Fibroblast of peridontal ligament (primary cell): ENCODE measurements around the gene DNAJC9.
"Not testable (repeated sequence)": the region's sequence is repeated elsewhere in the genome, so short reads cannot be mapped to it uniquely, and the experiment has no call there.

Experiments used
- DNase-seq: peaks from one replicate; pipeline ENCODE4 v3.0.0-alpha.2; 2010; ENCODE audit errors: extremely low read depth

DNAJC9 gene, protein sequence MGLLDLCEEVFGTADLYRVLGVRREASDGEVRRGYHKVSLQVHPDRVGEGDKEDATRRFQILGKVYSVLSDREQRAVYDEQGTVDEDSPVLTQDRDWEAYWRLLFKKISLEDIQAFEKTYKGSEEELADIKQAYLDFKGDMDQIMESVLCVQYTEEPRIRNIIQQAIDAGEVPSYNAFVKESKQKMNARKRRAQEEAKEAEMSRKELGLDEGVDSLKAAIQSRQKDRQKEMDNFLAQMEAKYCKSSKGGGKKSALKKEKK

DNA sequence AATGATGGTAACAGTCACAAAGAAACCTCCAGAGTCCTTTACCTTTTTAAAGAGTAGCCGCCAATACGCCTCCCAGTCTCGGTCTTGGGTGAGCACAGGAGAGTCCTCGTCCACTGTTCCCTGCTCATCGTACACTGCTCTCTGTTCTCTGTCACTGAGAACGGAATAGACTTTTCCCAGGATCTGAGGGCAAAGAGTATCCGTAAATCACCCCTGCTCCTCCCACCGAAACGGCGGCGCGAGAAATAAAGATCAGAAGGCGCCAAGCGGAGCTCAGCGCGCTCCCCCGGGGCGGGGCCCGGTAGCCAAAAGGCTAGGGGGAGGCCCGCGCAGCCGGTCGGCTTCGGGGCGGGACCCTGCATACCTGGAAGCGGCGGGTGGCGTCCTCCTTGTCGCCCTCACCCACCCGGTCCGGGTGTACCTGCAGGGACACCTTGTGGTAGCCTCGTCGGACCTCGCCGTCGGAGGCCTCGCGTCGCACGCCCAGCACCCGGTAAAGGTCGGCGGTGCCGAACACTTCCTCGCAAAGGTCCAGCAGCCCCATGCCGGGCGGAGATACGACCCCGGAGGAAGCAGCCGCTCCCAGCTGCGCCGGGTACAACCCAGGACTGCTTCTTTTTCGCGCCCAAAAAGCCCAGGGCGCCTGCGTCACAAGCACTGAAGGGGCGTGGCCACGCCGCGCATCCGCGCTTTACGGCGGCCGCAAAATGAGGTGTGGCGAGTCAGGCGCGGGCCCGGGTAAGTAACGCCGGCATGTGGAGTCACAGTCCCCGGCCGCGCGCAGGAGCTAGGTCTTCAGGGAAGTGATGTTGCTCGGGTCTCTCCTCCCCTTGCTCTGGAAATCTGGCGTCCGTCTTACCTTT is at the start of gene DNAJC9:
TSS of gene DNAJC9 (minus strand) at position 610 of the 863 bp plus-strand sequence. CDS start at position 544, 66 bp downstream.
- DNase-seq: peak; percentile 85

DNA sequence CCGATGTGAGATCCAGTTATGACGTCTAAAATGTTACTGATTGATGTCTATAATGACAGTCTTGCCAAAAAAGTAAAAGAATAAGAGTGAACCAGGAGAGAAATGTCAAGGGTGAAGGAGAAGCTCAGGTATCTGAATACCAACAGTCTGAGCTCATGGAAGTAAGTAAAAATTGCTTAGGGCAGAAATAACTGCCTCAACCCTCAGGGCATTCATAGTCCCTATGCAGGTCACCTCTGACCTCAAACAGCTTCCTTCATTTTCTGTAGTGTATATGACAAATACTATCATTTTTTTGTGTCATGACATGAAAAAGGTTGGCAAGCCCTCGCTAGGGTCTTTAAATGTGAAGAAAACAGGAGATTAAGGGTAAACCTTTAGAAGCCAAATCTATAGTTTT is 46.4 kb upstream of the DNAJC9 start:
- DNase-seq: no peak

DNA sequence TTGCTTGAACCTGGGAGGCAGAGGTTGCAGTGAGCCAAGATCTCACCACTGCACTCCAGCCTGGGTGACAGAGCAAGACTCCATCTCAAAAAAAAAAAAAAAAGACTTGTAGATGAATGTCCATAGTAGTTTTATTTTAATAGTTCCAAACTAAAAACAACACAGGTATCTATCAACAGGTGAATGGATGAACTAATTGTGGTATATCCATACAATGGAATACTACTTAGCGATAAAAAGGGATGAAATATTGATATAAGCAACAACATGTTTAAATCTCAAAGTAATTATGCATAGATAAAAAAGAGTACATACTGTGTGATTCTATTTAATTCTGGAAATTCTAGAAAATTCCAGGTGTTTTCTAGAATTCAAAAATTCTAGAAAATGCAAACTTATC is 42.9 kb upstream of the DNAJC9 start:
- no peak for DNase-seq

DNA sequence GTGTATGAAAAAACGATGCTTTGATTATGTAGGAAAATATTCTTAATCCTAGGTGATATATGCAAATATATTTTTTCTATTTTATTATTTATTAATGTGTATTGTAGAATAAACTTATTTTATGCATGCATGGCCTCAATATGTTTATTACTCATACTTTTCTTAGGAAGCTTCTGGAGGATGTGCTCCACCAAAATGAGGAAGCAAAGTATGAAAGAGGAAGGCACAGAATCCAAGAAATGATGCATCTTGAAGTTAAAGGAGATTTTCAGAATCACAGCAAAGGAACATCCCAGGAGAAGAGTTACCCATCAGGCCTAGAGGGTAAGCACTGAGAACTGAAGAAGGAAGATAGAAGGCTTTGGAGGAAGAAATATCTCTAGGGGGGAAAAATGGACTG is 40.4 kb upstream of the DNAJC9 start:
- no peak for DNase-seq

DNA sequence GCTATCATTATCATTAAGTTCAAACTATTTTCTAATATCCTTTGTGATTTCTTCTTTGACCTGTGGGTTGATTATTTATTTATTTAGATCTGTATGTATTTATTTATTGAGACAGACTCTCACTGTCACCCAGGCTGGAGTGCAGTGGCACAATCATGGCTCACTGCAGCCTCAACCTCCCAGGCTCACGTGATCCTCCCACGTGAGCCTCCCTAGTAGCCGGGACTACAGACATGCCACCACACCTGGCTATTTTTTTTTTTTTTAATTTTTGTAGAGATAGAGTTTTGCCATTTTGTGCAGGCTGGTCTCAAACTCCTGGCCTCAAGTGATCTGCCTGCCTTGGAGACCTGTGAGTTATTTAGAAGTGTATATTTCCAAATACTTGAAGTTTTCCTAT is 34.0 kb upstream of the DNAJC9 start:
- DNase-seq: no peak

DNA sequence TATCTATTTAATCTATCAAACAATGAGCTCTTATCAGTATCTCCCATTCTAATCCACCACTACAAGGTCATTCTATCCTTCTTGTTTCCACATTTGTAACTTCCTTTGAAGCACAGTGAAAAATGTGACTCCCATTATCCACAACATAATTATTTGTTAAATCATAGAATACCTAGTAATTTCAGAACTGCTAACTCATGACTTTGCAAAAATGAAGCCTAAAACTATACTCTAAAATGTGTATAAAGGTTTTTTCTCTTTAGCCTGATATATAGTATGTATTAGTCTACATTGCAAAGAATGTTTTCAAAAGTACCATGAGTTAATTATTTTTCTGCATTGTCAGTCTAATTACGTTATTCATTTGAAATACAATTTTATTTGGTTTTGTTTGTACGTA is 17.4 kb upstream of the DNAJC9 start:
- no peak for DNase-seq

DNA sequence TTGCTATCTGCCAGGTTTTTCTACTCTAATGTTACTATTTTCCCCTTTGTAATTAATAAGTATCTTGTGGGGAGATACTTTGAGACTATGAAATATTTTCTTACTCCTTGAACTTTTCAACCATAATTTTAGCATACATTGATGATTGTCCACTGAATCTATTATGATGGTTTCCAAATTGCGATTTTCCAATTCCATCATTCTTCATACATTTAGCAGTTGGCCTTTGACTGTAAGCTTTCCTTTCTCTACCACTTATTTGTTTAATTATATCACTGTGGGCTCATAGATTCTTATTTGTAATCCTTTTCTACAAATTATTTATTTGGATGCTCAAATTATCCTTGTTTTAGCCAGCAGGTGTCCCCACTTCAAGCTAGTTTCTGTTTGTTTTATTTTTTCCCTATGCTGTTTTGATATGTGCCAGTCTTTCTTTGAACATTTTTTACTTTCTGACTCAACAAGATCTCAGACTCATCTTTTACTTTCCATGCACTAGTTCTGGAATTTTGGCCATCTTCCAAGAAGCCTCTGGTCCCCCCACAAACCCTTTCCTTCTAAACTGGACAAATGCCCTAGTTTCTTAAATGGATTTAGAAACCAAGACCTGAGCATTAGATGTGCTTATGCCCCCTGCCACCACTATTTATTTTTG is 16.8 kb upstream of the DNAJC9 start:
- peak; percentile 57 for DNase-seq

DNA sequence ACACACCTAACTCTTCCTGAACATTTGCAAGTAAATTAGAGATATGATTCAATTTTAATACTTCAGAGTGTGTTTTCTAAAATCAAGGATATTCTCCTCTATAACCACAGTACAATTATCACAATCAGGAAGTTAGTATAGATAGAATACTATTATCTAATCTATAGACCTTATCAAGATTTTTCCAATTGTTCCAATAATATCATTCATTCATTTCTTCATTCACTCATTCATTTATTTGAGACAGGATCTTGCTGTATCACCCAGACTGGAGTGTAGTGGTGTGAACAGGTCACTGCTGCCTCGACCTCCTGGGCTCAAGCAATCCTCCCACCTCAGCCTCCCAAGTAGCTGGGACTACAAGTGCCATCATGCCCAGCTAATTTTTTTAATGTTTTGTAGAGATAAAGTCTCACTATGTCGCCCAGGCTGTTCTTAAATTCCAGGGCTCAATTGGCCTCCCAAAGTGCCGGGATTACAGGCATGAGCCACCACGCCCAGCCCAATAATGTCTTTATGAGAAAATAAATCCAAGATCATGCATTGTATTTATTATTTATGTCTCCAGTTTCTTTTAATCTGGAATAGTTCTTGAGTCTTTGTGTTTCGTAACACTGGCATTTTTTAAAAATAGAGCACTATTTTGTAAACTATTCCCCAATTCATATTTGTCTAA is 16.0 kb upstream of the DNAJC9 start:
- no peak for DNase-seq

DNA sequence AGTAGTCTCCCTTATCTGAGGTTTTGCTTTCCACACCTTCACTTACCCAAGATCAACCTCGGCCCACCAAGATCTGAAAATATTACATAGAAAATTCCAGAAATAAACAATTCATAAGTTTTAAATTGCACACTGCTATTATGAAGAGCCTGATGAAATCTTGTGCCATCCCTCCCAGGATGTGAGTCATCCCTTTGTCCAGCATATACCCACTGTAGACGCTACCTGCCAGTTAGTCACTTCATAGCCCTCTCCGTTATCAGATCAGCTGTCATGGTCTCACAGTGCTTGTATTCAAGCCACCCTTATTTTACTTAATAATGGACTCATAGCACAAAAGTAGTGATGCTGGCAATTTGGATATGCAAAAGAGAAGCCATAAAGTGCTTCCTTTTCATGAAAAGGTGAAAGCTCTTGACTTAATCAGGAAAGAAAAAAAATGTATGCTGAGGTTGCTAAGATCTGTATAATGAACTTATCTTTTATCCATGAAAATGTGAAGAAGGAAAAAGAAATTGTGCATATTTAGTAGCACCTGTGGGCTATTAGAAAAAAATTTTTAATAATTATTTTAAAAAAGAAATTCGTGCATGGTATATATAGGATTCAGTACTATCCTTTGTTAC is 15.2 kb upstream of the DNAJC9 start:
- peak; percentile 79 for DNase-seq

DNA sequence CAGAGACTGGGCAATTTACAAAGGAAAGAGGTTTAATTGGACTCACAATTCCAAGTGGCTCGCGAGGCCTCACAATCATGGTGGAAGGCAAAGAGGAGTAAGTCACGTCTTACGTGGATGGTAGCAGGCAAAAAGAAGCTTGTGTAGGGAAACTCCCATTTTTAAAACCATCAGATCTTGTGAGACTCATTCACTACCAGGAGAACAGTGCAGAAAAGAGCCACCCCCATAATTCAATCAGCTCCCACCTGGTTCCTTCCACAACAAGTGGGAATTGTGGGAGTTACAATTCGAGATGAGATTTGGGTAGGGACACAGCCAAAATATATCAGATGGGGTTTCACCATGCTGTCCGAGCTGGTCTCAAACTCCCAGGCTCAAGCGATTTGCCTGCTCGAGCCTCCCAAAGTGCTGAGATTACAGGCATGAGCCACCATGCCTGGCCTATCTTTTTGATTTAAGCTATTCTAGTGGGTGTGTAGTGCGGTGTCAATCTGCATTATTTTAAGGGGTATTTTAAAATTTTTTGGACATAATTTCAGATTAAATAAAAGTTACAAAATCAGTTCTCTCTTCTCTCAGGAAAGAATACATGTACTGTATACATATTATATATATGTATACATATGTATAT is 14.4 kb upstream of the DNAJC9 start:
- no peak for DNase-seq

DNA sequence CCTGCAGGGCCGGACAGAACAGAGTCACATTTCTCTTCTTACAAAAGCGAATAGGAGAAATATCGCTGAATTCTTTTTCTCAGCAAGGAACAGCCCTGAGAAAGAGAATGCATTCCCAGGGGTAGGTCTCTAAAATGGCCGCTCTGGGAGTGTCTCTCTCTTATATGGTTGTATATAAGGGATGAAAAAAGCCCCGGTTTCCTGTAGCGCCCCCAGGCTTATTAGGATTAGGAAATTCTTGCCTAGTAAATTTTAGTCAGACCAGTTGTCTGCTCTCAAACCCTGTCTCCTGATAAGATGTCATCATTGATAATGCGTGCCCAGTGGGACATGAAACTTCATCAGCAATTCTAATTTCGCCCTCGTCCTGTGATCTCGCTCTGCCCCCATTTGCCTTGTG is 11.6 kb upstream of the DNAJC9 start:
- DNase-seq: not testable (repeated sequence)

DNA sequence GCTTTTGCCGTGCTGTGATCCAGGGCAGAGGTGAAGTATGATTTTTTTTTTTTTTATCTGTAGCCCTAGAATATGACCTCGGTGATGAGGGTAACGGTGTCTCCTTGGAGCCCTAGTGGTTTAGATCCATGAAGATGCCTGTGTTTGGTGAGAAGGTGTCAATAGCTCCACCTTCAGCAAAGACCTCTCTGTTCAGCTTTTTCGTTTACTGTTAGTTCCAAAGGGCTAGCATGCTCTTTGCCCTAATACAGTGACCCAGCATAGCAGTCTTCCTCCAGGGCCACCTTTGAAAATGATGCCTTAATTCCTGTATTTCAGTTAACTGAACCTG is 6.1 kb upstream of the DNAJC9 start:
- DNase-seq: no peak

DNA sequence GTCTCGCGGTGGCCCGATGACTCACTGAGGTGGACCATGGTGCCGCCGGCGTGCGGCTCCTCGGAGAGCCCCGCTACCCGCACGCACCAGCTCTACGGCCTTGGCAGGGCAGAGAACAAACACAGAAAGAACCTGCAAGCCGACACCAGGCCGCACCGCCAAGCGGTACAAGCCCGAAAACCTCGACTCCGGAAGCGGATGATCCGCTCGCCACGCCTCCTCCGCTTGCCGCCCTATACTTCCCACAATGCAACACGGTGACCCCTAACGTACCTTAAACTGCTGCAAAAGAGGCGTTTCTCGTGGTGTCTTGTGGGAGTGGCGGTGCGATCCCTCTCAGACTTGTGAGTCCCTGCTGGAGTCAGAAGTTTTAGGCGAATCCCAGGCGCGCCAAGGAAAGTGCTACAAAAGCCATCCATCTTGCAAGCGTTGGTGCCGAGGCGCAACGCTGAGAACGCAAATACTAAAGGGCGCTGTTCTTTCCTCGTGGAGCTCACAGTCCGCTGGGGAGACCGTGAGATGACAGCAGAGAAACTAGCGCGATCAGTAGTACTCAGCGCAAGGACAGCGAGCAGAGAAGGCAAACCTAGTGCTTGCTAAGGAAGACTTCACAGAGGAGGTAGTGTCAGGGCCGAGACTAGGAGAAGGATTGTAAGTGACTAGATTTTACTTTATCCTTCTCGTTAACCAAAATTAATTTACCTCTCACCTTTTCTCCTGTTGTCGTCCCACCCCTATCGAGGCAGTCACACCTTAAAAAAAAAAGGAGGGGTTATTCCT is 5.6 kb upstream of the DNAJC9 start, which contains the start of gene MRPS16:
TSS of gene MRPS16 (minus strand) at position 200 of the 780 bp plus-strand sequence. CDS start at position 38, 162 bp downstream.
- peak; percentile 96 for DNase-seq

DNA sequence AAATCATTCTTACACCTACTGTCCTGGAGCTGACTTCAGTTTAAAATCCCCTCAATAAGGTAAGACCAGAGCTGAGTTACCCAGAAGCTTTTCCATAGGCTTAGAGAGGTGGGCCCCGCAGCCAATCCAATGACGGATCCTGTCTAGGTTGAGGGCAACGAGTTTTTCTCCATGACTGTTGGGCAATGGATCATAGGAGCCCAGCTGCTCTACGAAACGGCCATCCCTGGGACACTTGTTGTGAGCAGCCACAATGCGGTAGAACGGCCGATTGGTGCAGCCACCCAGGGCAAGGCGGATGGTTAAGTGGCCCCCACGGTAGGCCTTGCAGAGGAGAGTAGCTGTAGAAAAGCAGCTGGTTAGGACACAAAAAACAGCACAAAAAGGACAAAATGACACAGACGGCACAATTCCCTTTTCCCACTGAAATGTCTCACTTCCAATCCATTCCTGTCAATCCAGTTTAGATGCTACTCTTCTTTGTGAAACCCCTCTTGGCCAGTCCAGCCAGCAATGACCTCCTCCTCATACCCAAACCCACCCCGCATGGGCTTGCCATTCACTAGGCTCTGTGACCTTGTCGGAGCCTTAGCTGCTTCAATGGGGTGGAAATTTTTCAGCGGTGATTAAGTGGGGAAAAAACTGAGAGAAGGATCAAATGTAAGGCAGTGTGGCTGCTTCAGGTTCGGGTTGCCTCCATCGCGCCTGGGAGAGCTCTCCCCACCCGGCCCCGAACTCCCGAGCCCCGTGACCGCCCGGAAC is 4.8 kb upstream of the DNAJC9 start:
- DNase-seq: no peak

DNA sequence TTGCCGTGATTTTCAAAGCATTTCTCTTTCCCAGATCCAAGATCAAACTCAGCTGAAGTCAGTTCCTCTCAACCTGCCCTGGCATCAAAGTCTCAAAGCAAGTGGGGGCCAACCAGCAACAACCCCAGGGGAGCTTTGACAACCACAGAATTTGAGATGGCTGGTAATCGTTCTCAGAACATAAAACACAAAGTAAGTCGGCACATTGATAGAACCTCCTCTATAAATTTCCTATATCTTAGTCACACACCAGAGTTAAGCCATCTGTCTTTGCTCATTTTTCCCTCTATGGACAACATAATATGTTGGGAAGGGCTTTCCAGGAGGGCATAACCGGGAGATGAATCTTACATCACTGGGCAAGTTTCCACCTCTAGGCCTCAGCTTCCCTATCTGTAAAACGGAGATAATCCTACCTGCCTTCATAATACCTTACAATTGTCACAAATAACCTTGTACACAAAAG is 1.2 kb upstream of the DNAJC9 start:
- DNase-seq: no peak

DNA sequence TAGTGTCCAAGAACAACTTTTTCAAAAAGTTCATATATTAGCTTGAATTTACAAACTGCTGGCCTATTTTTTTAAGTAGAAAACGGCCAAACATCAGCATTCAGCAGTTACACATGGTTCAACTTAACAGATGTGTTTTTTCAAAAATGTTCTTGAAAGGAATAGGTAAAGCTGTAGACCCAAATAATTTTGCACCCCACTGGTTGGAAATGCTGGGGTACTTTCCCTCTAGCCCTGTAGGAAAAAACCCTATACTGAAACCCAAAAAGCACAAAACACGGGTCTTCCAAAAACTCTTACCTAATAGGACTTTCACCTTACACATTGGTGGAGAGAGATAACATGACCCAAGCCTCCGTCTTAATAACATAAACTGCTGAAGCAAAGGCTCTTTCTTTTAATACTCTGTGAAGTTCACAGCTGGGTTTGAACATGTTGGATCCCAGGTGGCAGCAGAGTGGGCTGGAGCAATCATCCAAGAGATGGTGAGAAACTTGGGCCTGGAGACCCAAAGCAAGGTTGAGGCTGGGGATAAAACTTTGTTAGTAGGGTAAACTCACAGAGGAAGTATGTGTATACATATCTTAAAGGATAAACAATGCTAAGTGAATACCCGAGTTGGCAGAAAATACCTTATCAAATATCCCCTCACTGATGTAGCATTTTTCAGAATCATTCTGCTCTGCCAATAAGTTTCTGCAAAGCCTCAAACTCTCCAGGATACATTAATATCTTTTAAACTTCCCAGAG is 629 bp upstream of the DNAJC9 start:
- peak; percentile 16 for DNase-seq

DNA sequence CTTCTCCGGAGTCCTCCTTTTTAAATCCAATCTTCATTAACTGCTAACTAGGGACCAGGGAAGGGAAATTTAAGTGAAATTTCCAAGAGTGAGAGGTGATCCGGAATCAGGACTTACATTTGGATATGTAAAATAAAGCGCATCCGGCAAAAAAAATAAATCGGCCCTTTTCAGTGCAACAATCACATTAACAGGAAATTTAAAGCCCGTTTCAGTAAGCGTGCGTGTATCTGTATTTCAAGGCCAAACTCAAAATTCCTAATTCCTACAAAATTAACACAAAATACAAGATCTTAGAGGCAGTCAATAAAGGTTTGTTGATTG is 771 bp downstream of the DNAJC9 start:
- DNase-seq: no peak

DNA sequence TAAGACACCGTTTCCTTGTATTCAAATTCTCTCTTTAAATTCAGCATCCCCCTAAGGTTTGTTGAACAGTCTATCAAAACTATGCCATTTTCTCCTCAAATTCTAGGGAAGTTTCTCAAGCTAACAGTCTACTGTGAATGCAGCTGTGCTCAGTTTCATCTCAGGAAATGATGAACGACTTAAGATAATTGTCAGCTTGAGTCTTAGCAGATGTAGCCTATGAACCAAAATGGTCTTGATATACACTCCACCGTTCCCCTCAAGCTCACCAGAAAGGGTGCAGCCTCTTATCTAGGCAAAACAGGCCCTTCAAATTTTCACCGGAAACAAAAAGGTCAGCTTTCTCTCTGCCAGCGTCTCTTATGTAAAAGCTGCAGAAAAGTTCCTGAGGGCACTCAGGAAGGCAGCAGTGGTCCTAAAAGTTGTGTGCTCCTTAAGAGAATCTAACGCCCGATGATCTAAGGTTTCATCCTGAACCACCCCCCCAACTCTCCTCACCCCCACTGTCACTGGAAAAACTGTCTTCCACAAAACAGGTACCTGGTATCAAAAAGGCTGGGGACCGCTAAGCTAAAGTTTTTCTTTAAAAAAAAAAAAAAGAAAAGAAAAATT is 2.1 kb downstream of the DNAJC9 start:
- DNase-seq: no peak

DNA sequence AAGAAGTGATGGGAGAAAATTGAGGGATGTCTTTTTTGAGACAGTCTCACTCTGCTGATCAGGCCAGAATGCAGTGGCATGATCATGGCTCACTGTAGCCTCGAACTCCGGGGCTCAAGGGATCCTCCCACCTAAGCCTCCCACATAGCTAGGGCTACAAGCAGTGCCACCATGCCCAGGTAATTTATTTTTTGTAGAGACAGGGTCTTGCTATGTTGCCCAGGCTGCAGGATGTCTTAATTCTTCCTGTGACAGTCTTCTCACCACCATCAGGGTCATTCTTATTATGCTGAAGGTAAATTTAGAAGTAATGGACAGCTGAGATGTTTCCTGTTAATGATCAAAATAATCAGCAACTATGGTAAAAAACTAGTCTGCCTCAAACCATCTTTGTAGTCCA is 7.1 kb downstream of the DNAJC9 start:
- DNase-seq: no peak
